Measurements from ENCODE around the gene ATP1B1.

Gene ATP1B1

GRCh38 chr1:169143346-169143745 lies 36.9 kb downstream of the ATP1B1 start:
- no peak overlapping the region for H3K27ac Mint-ChIP-seq (ENCODE audit: low read depth)
- H3K36me3 Mint-ChIP-seq (ENCODE audit: insufficient read depth), result no peaks in the 10 kb centered on the region
- H3K9me3 Mint-ChIP-seq, result no peaks in the 10 kb centered on the region
- no peaks in the 10 kb centered on the region for H3K4me1 Mint-ChIP-seq
- no peak for ATAC-seq (replicated peaks; ENCODE audit: extremely low read depth, poor library complexity, severe bottlenecking)
- no peak overlapping the region for H3K4me3 Mint-ChIP-seq
- DNase-seq (ENCODE audit: low spot score in 2 of 2), result no peak
- no peaks in the 10 kb centered on the region for H3K27me3 Mint-ChIP-seq

- H3K36me3 Mint-ChIP-seq (ENCODE audit: insufficient read depth), result no peaks in the 10 kb centered on the region
- H3K4me3 Mint-ChIP-seq, result no peak overlapping the region
- H3K27me3 Mint-ChIP-seq, result no peaks in the 10 kb centered on the region
- H3K9me3 Mint-ChIP-seq, result no peaks in the 10 kb centered on the region
- ATAC-seq (replicated peaks; ENCODE audit: extremely low read depth, poor library complexity, severe bottlenecking) (no peak), DNase-seq (ENCODE audit: low spot score in 2 of 2) (no peak)
- no peaks in the 10 kb centered on the region for H3K4me1 Mint-ChIP-seq
- no peak overlapping the region for H3K27ac Mint-ChIP-seq (ENCODE audit: low read depth)
These were observed 37.5 kb downstream of the ATP1B1 start for GRCh38 chr1:169143984-169144383.

GRCh38 chr1:169144941-169145626 lies 38.6 kb downstream of the ATP1B1 start:
- Mint-ChIP-seq H3K27me3 (no peaks in the 10 kb centered on the region), H3K27ac (ENCODE audit: low read depth) (no peak overlapping the region), H3K4me3 (no peak overlapping the region), H3K4me1 (no peaks in the 10 kb centered on the region), H3K9me3 (no peaks in the 10 kb centered on the region), H3K36me3 (ENCODE audit: insufficient read depth) (no peaks in the 10 kb centered on the region)
- ATAC-seq (replicated peaks; ENCODE audit: extremely low read depth, poor library complexity, severe bottlenecking), result no peak
- no peak for DNase-seq (ENCODE audit: low spot score in 2 of 2)

- DNase-seq (ENCODE audit: low spot score in 2 of 2) (no peak), ATAC-seq (replicated peaks; ENCODE audit: extremely low read depth, poor library complexity, severe bottlenecking) (no peak)
- Mint-ChIP-seq H3K4me1 (no peaks in the 10 kb centered on the region), H3K27me3 (no peaks in the 10 kb centered on the region), H3K4me3 (no peak overlapping the region), H3K27ac (ENCODE audit: low read depth) (no peak overlapping the region), H3K9me3 (no peaks in the 10 kb centered on the region), H3K36me3 (ENCODE audit: insufficient read depth) (peaks cover 2% of the 10 kb centered on the region)
These were observed 40.2 kb downstream of the ATP1B1 start for GRCh38 chr1:169146576-169147214.

DNA sequence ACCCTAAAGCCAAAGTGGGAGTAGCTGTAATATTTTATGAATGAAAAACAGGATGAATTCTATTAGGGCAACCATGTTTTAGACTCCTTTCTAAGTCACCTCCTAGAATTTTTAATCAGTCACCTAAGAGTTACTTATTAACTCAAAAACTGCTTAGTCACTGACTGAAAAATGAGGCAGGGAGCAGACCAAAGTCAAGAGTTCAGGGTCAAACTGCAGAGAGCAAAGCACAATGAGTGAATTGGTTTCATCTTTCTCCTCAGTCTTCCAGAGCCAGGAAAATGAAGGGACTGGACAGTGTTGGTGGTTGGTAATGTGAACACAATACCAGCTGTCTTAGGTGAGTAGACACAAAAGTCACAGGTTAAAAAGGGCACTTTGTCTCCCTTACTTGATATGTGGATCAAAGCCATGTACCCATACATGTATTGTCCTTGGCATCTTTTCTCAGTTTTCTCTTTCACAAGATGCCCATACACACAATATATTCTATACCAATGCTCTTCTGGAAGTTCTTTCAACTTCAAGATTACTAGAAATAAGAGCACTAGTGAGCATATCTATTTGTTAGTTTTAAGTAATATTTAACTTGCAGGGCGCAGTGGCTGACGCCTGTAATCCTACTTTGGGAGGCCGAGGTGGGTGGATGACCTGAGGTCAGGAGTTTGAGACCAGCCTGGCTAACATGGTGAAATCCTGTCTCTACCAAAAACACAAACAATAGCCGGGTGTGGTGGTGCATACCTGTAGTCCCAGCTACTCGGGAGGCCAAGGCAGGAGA lies 42.2 kb downstream of the ATP1B1 start:
- H3K27ac Mint-ChIP-seq (ENCODE audit: low read depth), result no peak overlapping the region
- peaks cover 2% of the 10 kb centered on the region for H3K36me3 Mint-ChIP-seq (ENCODE audit: insufficient read depth)
- DNase-seq (ENCODE audit: low spot score in 2 of 2), result no peak
- H3K4me1 Mint-ChIP-seq, result no peaks in the 10 kb centered on the region
- H3K4me3 Mint-ChIP-seq, result no peak overlapping the region
- H3K27me3 Mint-ChIP-seq, result no peaks in the 10 kb centered on the region
- no peaks in the 10 kb centered on the region for H3K9me3 Mint-ChIP-seq
- ATAC-seq (replicated peaks; ENCODE audit: extremely low read depth, poor library complexity, severe bottlenecking), result no peak

DNA sequence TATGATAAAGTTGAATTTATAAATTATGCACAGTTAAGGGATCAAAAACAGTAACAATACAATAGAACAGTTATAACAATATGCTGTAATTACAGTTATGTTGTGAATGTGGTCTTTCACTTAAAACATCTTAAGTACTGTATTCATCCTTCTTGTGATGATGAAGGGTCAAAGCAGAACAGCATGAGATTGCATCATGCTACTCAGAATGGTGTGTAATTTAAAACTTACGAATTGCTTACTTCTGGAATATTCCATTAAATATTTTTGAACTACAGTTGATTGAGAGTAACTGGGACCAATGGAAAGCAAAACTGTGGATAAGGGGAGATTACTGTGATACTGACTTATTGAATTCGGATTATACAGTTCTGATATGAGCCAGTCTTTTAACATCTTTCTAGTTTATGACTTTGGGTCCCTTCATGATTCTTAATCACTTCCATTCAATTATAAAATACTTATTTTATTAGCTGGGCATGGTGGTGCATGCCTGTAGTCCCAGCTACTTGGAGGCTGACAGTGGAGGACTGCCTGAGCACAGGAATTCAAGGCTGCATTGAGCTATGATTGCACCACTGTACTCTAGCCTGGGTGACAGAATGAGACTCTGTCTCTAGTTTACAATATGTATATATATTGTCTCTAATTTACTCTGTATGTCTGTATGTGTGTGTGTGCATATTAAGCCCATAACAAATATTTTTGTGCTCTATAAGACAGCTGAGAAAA lies 43.2 kb downstream of the ATP1B1 start:
- DNase-seq (ENCODE audit: low spot score in 2 of 2), result no peak
- H3K4me3 Mint-ChIP-seq, result no peak overlapping the region
- H3K9me3 Mint-ChIP-seq, result no peaks in the 10 kb centered on the region
- H3K4me1 Mint-ChIP-seq, result no peaks in the 10 kb centered on the region
- no peak for ATAC-seq (replicated peaks; ENCODE audit: extremely low read depth, poor library complexity, severe bottlenecking)
- H3K36me3 Mint-ChIP-seq (ENCODE audit: insufficient read depth), result peaks cover 2% of the 10 kb centered on the region
- no peak overlapping the region for H3K27ac Mint-ChIP-seq (ENCODE audit: low read depth)
- no peaks in the 10 kb centered on the region for H3K27me3 Mint-ChIP-seq

DNA sequence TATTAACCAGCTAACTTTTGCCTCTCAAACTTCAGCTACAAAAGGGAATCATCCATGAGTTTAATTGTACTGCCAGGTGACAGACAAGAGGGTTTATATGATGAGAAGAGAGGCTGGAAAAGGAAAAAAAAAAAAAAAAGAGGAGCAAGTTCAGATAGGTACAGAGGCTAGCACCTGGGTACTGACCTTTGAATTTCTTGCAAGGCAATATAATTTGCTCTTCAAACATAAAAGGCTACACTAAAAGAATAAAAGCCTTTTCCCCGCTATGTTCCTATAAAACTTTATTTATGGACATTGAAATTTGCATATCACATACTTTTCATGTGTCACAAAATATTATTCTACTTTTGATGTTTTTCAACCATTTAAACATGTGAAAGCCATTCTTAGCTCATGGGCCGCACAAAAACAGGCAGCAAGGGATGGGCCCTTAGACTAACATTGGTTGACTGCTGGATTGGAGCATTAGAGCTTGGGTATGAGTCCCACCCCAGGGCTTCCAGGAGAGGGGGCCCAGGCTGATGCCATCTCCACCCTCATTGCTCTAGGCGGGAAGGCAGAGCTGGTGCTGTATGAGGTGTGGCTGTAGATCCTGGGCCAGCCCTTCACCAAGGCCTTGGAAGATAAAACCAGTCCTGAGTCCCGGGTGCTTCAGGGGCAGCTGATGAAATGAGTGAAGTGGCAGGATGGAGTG lies 44.3 kb downstream of the ATP1B1 start:
- Mint-ChIP-seq H3K4me1 (no peaks in the 10 kb centered on the region), H3K9me3 (no peaks in the 10 kb centered on the region), H3K27me3 (no peaks in the 10 kb centered on the region), H3K4me3 (no peak overlapping the region), H3K36me3 (ENCODE audit: insufficient read depth) (peaks cover 2% of the 10 kb centered on the region), H3K27ac (ENCODE audit: low read depth) (no peak overlapping the region)
- no peak for ATAC-seq (replicated peaks; ENCODE audit: extremely low read depth, poor library complexity, severe bottlenecking)
- DNase-seq (ENCODE audit: low spot score in 2 of 2), result no peak

- Mint-ChIP-seq H3K27me3 (no peaks in the 10 kb centered on the region), H3K27ac (ENCODE audit: low read depth) (no peak overlapping the region), H3K9me3 (no peaks in the 10 kb centered on the region)
These were observed 44.9 kb downstream of the ATP1B1 start for GRCh38 chr1:169151338-169151837.

GRCh38 chr1:169155675-169156074 lies 49.2 kb downstream of the ATP1B1 start:
- no peak for DNase-seq (ENCODE audit: low spot score in 2 of 2)
- ATAC-seq (replicated peaks; ENCODE audit: extremely low read depth, poor library complexity, severe bottlenecking), result no peak
- Mint-ChIP-seq H3K9me3 (no peaks in the 10 kb centered on the region), H3K4me1 (no peaks in the 10 kb centered on the region), H3K4me3 (no peak overlapping the region), H3K27me3 (no peaks in the 10 kb centered on the region), H3K36me3 (ENCODE audit: insufficient read depth) (no peaks in the 10 kb centered on the region), H3K27ac (ENCODE audit: low read depth) (no peak overlapping the region)

More at GRCh38 chr1:169151338-169151837, 44.9 kb downstream of the ATP1B1 start:
- ATAC-seq (replicated peaks; ENCODE audit: extremely low read depth, poor library complexity, severe bottlenecking), result no peak
- Mint-ChIP-seq H3K4me1 (no peaks in the 10 kb centered on the region), H3K4me3 (no peak overlapping the region), H3K36me3 (ENCODE audit: insufficient read depth) (peaks cover 2% of the 10 kb centered on the region)
- no peak for DNase-seq (ENCODE audit: low spot score in 2 of 2)

GRCh38 chr1:169156580-169156979 lies 50.1 kb downstream of the ATP1B1 start:
- DNase-seq (ENCODE audit: low spot score in 2 of 2) (no peak), ATAC-seq (replicated peaks; ENCODE audit: extremely low read depth, poor library complexity, severe bottlenecking) (no peak)
- H3K27ac Mint-ChIP-seq (ENCODE audit: low read depth), result no peak overlapping the region
- no peaks in the 10 kb centered on the region for H3K36me3 Mint-ChIP-seq (ENCODE audit: insufficient read depth)
- H3K27me3 Mint-ChIP-seq, result no peaks in the 10 kb centered on the region
- no peaks in the 10 kb centered on the region for H3K4me1 Mint-ChIP-seq
- H3K9me3 Mint-ChIP-seq, result no peaks in the 10 kb centered on the region
- no peak overlapping the region for H3K4me3 Mint-ChIP-seq

- no peaks in the 10 kb centered on the region for H3K36me3 Mint-ChIP-seq (ENCODE audit: insufficient read depth)
- no peaks in the 10 kb centered on the region for H3K27me3 Mint-ChIP-seq
- no peaks in the 10 kb centered on the region for H3K4me1 Mint-ChIP-seq
- DNase-seq (ENCODE audit: low spot score in 2 of 2) (no peak), ATAC-seq (replicated peaks; ENCODE audit: extremely low read depth, poor library complexity, severe bottlenecking) (no peak)
- no peaks in the 10 kb centered on the region for H3K9me3 Mint-ChIP-seq
- H3K27ac Mint-ChIP-seq (ENCODE audit: low read depth), result no peak overlapping the region
- H3K4me3 Mint-ChIP-seq, result no peak overlapping the region
These were observed 54.5 kb downstream of the ATP1B1 start for GRCh38 chr1:169160845-169161495.

Data from central memory CD8-positive, alpha-beta T cell (primary cell).